KOPT-K1 (cell line): ENCODE results near the gene MRPL16.
A peak's percentile ranks its signal among the peaks of the same experiment; 100 is the strongest.
"Not testable (repeated sequence)": the region's sequence is repeated elsewhere in the genome, so short reads cannot be mapped to it uniquely, and the experiment has no call there.

Source experiments
- H3K27ac ChIP-seq: fragments of 200-600 bp; sonication (generic); 2 replicates; pipeline ENCODE4 v1.5.1; 2016; ENCODE audit warnings: antibody characterized with exemption, mild to moderate bottlenecking, low read depth, low read length; ENCODE audit not compliant: poor library complexity, severe bottlenecking
- H3K36me3 ChIP-seq: fragments of 200-600 bp; sonication (generic); 2 replicates; pipeline ENCODE4 v1.5.1; 2017; ENCODE audit warnings: antibody characterized with exemption, mild to moderate bottlenecking, low read length, moderate library complexity; ENCODE audit not compliant: insufficient read depth
- H3K9me3 ChIP-seq: fragments of 200-600 bp; sonication (generic); 2 replicates; pipeline ENCODE4 v1.5.1; 2017; ENCODE audit warnings: antibody characterized with exemption, low read length, mild to moderate bottlenecking; ENCODE audit not compliant: insufficient read depth, poor library complexity, severe bottlenecking

The MRPL16 gene

GRCh38 chr11:59829358-59829757 lies 18.8 kb upstream of the MRPL16 start:
- H3K9me3 ChIP-seq, result no peaks in the 10 kb centered on the region
- H3K27ac ChIP-seq, result no peak overlapping the region
- no peaks in the 10 kb centered on the region for H3K36me3 ChIP-seq

GRCh38 chr11:59822989-59823566 lies 12.5 kb upstream of the MRPL16 start:
- Histone ChIP-seq H3K9me3 (no peaks in the 10 kb centered on the region), H3K27ac (no peak overlapping the region), H3K36me3 (no peaks in the 10 kb centered on the region)

- H3K27ac ChIP-seq, result peak overlapping the region; percentile 95
- no peaks in the 10 kb centered on the region for H3K36me3 ChIP-seq
- H3K9me3 ChIP-seq, result no peaks in the 10 kb centered on the region
These were observed 8.0 kb upstream of the MRPL16 start for GRCh38 chr11:59818572-59818971.

- peak overlapping the region; percentile 95 for H3K27ac ChIP-seq
- not testable (repeated sequence) for H3K36me3 ChIP-seq, H3K9me3 ChIP-seq
These were observed 5.9 kb upstream of the MRPL16 start for GRCh38 chr11:59816434-59816833.

GRCh38 chr11:59815754-59816153 lies 5.2 kb upstream of the MRPL16 start:
- no peaks in the 10 kb centered on the region for H3K9me3 ChIP-seq
- H3K27ac ChIP-seq, result peak overlapping the region; percentile 95
- H3K36me3 ChIP-seq, result no peaks in the 10 kb centered on the region

- H3K9me3 ChIP-seq, result no peaks in the 10 kb centered on the region
- H3K36me3 ChIP-seq, result peaks cover 6% of the 10 kb centered on the region; the same call in 1 of the 2 replicates
- peak overlapping the region; percentile 95 for H3K27ac ChIP-seq
These were observed 3.4 kb upstream of the MRPL16 start for GRCh38 chr11:59814021-59814420.

GRCh38 chr11:59813364-59813763 lies 2.8 kb upstream of the MRPL16 start:
- Histone ChIP-seq H3K36me3 (peaks cover 12% of the 10 kb centered on the region), H3K27ac (peak overlapping the region; percentile 95), H3K9me3 (no peaks in the 10 kb centered on the region)

GRCh38 chr11:59812220-59812619 lies 1.6 kb upstream of the MRPL16 start:
- Histone ChIP-seq H3K9me3 (no peaks in the 10 kb centered on the region), H3K27ac (no peak overlapping the region), H3K36me3 (peaks cover 24% of the 10 kb centered on the region)

GRCh38 chr11:59810911-59811259 lies 307 bp upstream of the MRPL16 start:
- peak overlapping the region; percentile 71 for H3K27ac ChIP-seq
- H3K36me3 ChIP-seq, result peaks cover 37% of the 10 kb centered on the region
- H3K9me3 ChIP-seq, result no peaks in the 10 kb centered on the region

GRCh38 chr11:59807047-59807610 lies 3.4 kb downstream of the MRPL16 start:
- H3K36me3 ChIP-seq, result peaks cover 48% of the 10 kb centered on the region

GRCh38 chr11:59804061-59804460 lies 6.5 kb downstream of the MRPL16 start:
- H3K27ac ChIP-seq, result no peak overlapping the region
- H3K9me3 ChIP-seq, result no peaks in the 10 kb centered on the region
- H3K36me3 ChIP-seq, result peaks cover 43% of the 10 kb centered on the region

More at GRCh38 chr11:59807047-59807610, 3.4 kb downstream of the MRPL16 start:
- Histone ChIP-seq H3K27ac (no peak overlapping the region), H3K9me3 (no peaks in the 10 kb centered on the region)

- H3K36me3 ChIP-seq, result peaks cover 29% of the 10 kb centered on the region
- H3K9me3 ChIP-seq, result no peaks in the 10 kb centered on the region
- H3K27ac ChIP-seq, result no peak overlapping the region
These were observed 7.9 kb downstream of the MRPL16 start for GRCh38 chr11:59802639-59803176.

GRCh38 chr11:59801981-59802638 lies 8.5 kb downstream of the MRPL16 start:
- Histone ChIP-seq H3K27ac (no peak overlapping the region), H3K9me3 (no peaks in the 10 kb centered on the region), H3K36me3 (peaks cover 23% of the 10 kb centered on the region)

- H3K27ac ChIP-seq, result no peak overlapping the region
- H3K9me3 ChIP-seq, result no peaks in the 10 kb centered on the region
- H3K36me3 ChIP-seq, result peaks cover 15% of the 10 kb centered on the region
These were observed 9.3 kb downstream of the MRPL16 start for GRCh38 chr11:59801160-59801706.

- no peak overlapping the region for H3K27ac ChIP-seq
- no peaks in the 10 kb centered on the region for H3K9me3 ChIP-seq
- peaks cover 7% of the 10 kb centered on the region for H3K36me3 ChIP-seq
These were observed 10.1 kb downstream of the MRPL16 start for GRCh38 chr11:59800390-59801025.
